NCI-H146 (cell line): Measurements from ENCODE around the gene MPV17L2.
"Not testable (repeated sequence)": the region's sequence is repeated elsewhere in the genome, so short reads cannot be mapped to it uniquely, and the experiment has no call there.

Experiments
- DNase-seq: peaks from one replicate; lab custom pipeline; 2025; lab: John Stamatoyannopoulos, UW

MPV17L2 gene

GRCh38 chr19:18192673-18193387 lies at the start of gene MPV17L2:
MPV17L2 (plus strand) TSS chr19:18193218; CDS start chr19:18193282, 64 bp downstream.
- DNase-seq, result peak; percentile 100

GRCh38 chr19:18143902-18144301 lies 49.1 kb upstream of the MPV17L2 start:
- DNase-seq, result no peak

DNA sequence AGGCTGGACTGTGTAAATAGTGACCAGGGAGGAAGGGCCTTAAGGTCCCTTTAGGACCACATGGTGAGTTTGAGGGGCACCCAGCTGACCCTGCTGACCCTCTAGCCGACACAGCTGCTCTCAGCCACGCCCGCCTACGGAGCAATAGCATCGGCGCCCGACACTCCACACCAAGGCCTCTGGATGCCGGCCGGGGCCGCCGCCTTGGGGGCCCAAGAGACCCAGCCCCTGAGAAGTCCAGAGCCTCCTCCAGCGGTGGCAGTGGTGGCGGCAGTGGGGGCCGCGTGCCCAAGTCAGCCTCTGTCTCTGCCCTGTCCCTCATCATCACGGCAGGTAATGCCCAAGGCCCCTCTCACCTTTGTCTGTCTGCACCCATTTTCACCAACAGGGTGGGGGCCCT lies 48.7 kb upstream of the MPV17L2 start:
- DNase-seq, result no peak

GRCh38 chr19:18144906-18145305 lies 48.1 kb upstream of the MPV17L2 start:
- no peak for DNase-seq

- DNase-seq, result no peak
Observed at GRCh38 chr19:18145391-18145999, 47.5 kb upstream of the MPV17L2 start.

DNA sequence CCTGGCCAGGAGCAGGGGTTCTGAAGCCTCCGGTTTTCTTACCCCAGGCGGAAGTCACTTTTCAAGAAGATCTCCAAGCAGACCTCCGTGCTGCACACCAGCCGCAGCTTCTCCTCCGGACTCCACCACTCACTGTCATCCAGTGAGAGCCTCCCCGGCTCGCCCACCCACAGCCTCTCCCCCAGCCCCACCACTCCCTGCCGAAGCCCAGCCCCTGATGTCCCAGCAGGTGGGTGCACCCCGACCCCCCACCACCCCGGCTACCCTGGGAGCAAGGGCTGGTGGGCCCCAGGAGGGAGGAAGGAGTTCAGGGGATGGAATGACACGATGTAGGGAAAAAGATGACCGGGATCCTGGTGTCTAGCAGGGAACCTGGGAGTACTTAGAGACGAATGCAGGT lies 45.6 kb upstream of the MPV17L2 start:
- no peak for DNase-seq

DNA sequence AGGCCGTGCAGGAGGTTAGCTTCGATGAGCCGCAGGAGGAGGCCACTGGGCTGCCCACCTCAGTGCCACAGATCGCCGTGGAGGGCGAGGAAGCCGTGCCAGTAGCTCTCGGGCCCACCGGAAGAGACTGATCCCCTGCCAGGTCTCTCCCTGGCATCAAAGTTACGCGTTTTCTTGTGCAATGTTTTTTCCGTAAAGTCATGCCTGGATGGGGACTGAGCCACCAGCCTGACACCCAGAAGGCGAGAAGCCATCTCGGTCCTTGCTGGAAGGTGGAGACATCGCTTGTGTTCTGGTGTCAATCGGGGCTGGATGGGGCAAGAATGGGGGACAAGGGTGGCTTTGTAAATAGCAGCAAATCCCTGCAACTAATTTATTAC lies 43.4 kb upstream of the MPV17L2 start:
- DNase-seq, result no peak

GRCh38 chr19:18150776-18151624 lies 42.0 kb upstream of the MPV17L2 start:
- DNase-seq, result no peak

DNA sequence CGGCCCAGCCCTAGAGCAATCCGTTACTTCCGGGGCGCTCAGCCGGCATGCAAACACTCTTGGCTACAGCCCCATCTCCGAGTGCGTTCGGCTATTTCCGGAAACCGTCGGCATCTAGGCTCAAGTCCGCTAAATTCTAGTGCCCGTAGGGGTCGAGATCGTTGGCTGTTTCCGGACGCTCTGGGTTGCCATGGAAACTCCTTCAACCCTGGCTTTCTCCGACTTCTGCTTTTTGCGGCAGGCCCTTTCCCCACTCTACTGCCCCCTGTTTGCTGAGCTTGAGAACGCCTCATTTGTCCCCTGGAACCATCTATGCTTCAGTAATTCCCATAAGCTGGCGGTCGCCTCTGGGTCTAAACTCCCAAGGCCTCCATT lies 40.6 kb upstream of the MPV17L2 start:
- peak; percentile 99 for DNase-seq

GRCh38 chr19:18152817-18153555 lies 40.0 kb upstream of the MPV17L2 start, which contains the start of gene PIK3R2:
PIK3R2 (plus strand) TSS chr19:18153163; CDS start chr19:18155880, 2,717 bp downstream.
- DNase-seq, result peak; percentile 100

- DNase-seq, result peak; percentile 32
Observed at GRCh38 chr19:18153556-18154134, 39.4 kb upstream of the MPV17L2 start.

GRCh38 chr19:18155095-18156087 lies 37.6 kb upstream of the MPV17L2 start:
- DNase-seq, result no peak

- DNase-seq, result no peak
Observed at GRCh38 chr19:18156268-18156667, 36.8 kb upstream of the MPV17L2 start.

DNA sequence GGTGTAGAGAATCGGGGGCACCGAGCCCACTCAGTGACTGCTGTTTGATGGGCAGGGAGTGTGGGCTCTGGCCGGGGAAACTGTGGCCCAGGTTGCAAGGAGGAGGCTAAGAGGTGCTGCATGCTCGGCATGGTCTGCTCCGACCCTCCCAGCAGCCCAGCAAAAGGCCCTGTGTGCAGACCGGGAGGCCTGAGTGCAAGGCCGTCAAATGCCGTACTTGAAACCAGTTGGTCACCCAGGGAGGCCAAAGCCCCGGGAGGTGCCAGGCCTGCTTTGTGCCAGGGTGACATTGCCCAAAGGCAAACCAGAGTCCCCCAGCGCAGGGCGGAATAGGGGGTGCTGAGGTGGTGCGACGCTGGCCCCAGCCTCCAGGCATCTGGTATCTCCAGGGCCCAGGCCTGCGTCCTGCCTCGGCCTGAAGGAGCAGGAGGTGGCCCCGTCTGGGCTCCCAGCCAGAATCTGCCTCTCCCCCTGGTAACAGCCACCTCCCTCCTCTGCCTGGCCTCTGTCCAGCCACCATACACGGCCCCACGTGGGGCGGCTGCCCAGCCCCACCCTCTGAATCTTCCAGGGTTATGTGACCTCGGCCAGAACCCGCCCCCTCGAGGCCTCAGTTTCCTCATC lies 36.1 kb upstream of the MPV17L2 start:
- peak; percentile 91 for DNase-seq

DNA sequence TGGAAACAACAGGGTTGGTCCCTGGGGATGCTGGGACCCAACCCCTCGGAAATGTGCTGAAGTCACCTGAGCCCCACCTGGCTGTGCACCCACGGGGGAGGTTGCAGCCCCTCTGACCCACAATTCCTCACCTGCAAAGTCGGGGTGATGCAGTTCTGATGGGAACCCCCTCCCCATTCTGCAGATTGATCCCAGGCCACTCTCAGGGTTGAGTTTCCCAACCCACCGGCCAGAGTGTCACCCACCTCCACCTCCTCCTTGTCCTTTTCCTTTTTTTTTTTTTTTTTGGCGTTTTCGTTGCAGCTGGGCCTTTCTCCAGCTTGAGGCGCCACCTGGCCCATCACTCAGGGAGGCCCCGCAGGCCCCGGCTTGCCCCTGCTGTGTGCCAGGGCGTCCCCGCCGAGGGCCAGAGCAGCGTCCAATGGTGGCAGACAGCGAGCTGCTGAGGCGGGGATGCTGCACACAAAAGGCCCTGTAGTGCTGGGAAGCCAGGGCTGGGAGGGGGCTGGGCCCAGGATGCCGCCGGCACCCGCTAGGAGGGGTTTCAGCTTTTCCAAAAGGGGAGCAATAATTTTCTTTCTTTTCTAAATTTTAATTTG lies 35.5 kb upstream of the MPV17L2 start:
- DNase-seq, result peak; percentile 97

- DNase-seq, result no peak
Observed at GRCh38 chr19:18158467-18158866, 34.6 kb upstream of the MPV17L2 start.

DNA sequence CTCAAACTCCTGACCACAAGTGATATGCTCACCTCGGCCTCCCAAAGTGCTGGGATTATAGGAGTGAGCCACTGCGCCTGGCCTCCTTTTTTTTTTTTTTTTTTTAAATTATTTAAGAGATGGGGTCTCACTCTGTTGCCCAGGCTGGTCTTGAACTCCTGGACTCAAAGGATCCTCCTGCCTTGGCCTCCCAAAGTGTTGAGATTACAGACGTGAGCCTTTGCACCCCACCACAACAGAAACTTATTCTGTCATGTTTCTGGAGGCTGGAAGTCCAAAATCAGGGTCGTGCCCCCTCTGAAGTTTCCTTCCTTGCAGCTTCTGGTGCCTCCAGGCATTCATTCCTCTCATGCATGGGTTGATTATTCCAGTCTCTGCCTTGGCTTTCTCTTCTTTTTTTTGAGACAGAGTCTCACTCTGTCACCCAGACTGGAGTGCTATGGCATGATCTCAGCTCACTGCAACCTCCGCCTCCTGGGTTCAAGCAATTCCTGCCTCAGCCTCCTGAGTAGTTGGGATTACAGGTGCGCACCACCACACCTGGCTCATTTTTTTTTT lies 33.9 kb upstream of the MPV17L2 start:
- DNase-seq, result not testable (repeated sequence)

DNA sequence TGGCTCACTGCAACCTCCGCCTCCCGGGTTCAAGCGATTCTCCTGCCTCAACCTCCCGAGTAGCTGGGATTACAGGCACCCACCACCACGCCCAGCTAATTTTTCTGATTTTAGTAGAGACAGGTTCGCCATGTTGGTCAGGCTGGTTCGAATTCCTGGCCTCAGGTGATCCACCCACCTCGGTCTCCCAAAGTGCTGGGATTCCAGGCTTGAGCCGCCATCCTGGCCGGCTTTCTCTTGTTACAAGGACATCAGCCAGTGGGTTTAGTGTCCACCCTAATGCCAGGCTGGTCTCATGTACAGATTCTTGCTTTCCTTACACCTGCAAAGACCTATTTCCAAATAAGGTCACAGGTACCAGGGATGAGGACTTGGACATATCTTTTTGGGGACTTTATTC lies 33.2 kb upstream of the MPV17L2 start:
- no peak for DNase-seq

DNA sequence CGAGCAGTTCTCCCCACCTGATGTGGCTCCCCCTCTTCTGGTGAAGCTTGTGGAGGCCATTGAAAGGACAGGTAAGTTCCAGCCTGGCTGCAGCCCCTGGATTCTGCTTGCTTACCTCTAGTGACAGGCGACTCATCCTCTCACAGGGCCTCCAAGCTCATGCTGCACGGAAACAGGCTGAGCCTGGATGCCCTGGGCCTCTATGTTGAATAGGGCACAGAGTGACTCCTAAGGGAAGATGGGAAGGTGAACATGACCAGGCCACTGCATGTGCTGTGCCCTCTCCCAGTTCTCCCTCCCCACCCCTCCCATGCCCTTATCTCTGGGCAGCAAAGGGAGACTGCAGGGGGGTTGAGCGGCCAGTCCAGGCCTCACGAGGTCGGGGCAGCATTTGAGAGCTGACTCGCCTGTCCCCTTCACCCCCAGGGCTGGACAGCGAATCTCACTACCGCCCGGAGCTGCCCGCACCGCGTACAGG lies 32.5 kb upstream of the MPV17L2 start:
- no peak for DNase-seq
